AG09309 (cell line): Measurements from ENCODE around the gene AGO3.

Experiments
- DNase-seq: peaks from one replicate; pipeline ENCODE4 v3.0.0-alpha.2; 2010; ENCODE audit warnings: low read depth
- H3K4me3 ChIP-seq: 2 replicates; pipeline ENCODE4 v1.5.1; 2011; ENCODE audit warnings: mild to moderate bottlenecking, low read depth, low read length, moderate library complexity; ENCODE audit not compliant: control insufficient read depth
- TF ChIP-seq, protein P1 (sequence below): IDR thresholded peaks from 2 replicates; pipeline ENCODE4 v1.5.1; 2011; ENCODE audit warnings: mild to moderate bottlenecking, low read depth, low read length, inconsistent platforms; ENCODE audit not compliant: insufficient read depth, control insufficient read depth; ENCODE audit errors: missing control alignments

AGO3 gene

DNA sequence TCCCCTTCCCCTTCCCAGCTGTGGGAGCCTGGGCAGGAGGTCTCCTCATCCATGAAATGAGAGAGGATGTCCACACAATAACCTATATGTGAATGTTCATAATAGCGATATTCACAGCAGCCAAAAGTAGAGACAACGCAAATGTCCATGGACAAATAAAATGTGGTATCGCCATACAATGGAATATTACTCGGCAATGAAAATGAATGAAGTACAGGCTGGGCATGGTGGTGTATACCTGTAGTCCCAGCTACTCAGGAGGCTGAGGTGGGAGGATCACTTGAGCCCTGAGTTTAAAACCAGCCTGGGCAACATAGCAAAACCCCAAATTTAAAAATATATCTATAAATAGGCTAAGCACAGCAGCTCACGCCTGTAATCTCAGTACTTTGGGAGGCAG is 170.6 kb downstream of the AGO3 start:
- no peak overlapping the region for H3K4me3 ChIP-seq
- DNase-seq, result no peak
- TF ChIP-seq, protein P1, sequence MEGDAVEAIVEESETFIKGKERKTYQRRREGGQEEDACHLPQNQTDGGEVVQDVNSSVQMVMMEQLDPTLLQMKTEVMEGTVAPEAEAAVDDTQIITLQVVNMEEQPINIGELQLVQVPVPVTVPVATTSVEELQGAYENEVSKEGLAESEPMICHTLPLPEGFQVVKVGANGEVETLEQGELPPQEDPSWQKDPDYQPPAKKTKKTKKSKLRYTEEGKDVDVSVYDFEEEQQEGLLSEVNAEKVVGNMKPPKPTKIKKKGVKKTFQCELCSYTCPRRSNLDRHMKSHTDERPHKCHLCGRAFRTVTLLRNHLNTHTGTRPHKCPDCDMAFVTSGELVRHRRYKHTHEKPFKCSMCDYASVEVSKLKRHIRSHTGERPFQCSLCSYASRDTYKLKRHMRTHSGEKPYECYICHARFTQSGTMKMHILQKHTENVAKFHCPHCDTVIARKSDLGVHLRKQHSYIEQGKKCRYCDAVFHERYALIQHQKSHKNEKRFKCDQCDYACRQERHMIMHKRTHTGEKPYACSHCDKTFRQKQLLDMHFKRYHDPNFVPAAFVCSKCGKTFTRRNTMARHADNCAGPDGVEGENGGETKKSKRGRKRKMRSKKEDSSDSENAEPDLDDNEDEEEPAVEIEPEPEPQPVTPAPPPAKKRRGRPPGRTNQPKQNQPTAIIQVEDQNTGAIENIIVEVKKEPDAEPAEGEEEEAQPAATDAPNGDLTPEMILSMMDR, result no peak

DNA sequence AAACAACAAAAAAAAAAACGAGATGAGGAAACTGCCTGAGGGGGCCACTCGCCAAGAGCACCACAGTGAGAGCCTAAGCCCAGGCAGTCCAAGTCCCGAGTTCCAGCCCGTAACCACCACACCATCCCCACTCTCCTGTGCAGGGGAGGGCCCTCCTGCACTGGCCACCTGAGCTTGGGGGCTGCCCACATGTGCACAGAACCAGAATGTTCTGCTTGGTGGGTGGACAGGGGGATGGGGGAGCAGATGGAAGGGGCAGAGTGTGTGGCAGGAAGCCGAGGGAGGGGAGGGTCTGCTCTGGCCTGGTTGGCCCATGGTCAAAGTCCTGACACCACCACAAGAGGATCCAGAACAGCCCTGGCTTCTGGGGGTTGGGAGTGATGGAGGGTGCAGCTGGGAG is 175.4 kb downstream of the AGO3 start:
- TF ChIP-seq, protein P1, result no peak
- no peak overlapping the region for H3K4me3 ChIP-seq
- DNase-seq, result no peak

DNA sequence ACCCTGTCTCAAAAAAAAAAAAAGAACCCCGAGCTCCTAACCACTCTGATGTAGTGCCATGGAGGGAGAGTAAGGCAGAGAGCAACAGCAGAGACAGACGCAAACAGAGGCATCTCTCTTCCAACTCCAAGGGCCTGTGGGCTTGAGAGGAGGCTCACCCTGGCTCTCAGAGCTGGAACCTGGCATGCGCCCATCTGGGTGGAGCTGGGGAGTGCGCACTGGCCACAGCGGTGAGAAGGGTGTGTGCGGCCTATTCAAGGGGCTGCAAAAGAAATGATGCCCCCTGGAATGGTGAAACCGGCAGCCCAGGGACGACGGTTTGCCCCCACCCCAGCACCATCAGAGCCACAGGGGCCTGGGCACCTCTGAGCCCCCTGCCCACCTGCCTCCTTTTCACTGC is 176.5 kb downstream of the AGO3 start:
- no peak overlapping the region for H3K4me3 ChIP-seq
- TF ChIP-seq, protein P1, result no peak
- DNase-seq, result no peak

DNA sequence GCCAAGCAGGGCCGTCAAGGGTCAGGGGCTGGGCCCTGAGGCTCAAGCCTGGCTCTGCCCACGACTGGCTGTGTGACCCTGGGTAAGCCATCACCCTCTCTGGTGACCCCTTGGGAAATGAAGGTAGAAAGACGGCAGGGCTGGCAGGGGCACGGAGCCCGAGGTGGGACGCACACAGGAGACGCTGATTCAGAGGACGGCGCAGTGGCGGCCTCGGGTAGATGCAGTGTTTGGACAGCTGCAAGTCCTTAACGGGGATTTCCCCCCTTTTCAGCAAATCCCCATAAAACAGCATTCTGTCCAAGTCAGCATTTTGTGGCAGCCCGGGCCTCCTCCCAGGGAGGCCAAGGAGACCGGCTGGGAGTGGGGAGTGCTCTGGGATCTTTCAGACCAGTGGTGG is 177.4 kb downstream of the AGO3 start:
- H3K4me3 ChIP-seq, result no peak overlapping the region
- DNase-seq, result peak; percentile 80
- TF ChIP-seq, protein P1, result no peak

DNA sequence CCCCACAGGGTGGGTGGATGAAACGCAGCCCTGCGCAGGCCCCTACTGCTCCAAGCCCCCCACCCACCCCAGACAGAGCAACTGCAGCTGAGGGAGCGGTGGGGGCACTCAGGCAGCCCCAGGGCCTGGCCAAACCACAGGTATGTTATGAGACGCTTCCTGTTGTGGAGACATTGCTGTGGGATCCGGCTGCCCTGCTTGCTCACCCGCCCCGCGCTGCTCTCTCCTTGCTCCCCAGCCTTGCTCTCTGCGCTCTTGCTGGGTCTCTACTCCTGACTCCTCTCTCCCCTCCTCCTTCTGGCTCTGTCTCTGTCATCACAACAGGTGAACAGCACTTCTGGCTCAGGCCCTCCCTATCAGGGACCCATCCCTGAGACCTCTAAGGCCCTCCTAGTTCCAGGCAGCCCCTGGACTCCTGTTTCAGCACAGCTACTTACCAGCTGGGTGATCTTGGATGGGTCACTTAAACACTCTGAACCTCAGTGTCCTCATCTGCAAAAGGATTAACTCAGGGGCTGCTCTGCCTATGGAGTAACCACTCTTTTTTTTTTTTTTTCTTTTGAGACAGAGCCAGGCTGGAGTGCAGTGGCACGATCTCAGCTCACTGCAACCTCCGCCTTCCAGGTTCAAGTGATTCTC is 178.3 kb downstream of the AGO3 start:
- TF ChIP-seq, protein P1, result no peak
- peak; percentile 69 for DNase-seq
- H3K4me3 ChIP-seq, result no peak overlapping the region

DNA sequence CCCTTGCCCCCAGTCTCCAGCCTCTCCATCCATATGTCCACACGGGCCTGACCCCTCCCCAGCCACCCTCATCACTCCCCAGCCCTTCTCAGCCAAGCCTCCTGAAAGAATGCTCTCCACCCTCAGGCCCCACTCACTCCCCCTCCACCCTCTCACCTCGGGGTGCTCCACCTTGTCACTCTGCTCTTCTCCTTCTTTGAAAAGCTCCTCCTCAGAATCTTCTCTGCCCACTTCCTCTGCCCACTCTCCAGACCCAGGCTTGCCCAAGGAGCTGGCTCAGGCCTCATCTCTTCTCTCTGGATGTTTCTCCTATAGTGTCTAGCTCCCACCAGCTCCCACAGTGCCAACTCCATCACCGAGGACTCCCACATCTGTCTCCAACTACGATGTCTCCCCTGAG is 180.2 kb downstream of the AGO3 start:
- DNase-seq, result no peak
- TF ChIP-seq, protein P1, result no peak
- no peak overlapping the region for H3K4me3 ChIP-seq
